Naive thymus-derived CD8-positive, alpha-beta T cell (primary cell): ENCODE data around the gene PGLYRP3. TPM values are rescaled to one million over a fixed set of nuclear protein-coding genes. Genes with fewer than 3 reads are reported as not detected.
"Not testable (repeated sequence)": the region's sequence is repeated elsewhere in the genome, so short reads cannot be mapped to it uniquely, and the experiment has no call there.

ENCODE experiments used
- ATAC-seq, 2 donors: fragments of 150-1000 bp; cut with Tn5 transposase in 1 of 2; sonication (Bioruptor Pico), chemical (Tn5 transposase) in 1 of 2; 1 replicate in 1 of 2; 2 replicates in 1 of 2; pipeline ENCODE4 v1.10.0; 2021; ENCODE audit warnings: mild to moderate bottlenecking in 2 of 2, moderate library complexity in 2 of 2
- POLR2A ChIA-PET: fragments of 350-600 bp; sonication (Branson Sonifier 250); formaldehyde crosslinking; loops from one replicate; lab custom pipeline; 2021; ENCODE audit warnings: antibody characterized with exemption; lab: Charles Lee
- DNase-seq, 10 donors: peaks; one replicate each; pipeline versions ENCODE4 v3.0.0 to v3.0.0-alpha.2; 2020 to 2022
- H3K27ac Mint-ChIP-seq, 10 donors: one replicate each; pipeline ENCODE4 v1.8.0; 2020 to 2022; ENCODE audit warnings: mild to moderate bottlenecking in 10 of 10, mixed read lengths in 10 of 10, moderate library complexity in 4 of 10, inconsistent platforms in 1 of 10
- H3K27me3 Mint-ChIP-seq, 5 donors: one replicate each; pipeline ENCODE4 v1.8.0; 2021 to 2022; ENCODE audit warnings: mixed read lengths in 5 of 5
- H3K36me3 Mint-ChIP-seq, 3 donors: one replicate each; pipeline ENCODE4 v1.8.0; 2020 to 2022; ENCODE audit warnings: mixed read lengths in 3 of 3, mild to moderate bottlenecking in 2 of 3, inconsistent platforms in 1 of 3
- H3K4me1 Mint-ChIP-seq, 4 donors: one replicate each; pipeline ENCODE4 v1.8.0; 2021 to 2022; ENCODE audit warnings: mixed read lengths in 4 of 4
- H3K4me3 Mint-ChIP-seq, 10 donors: one replicate each; pipeline ENCODE4 v1.8.0; 2020 to 2022; ENCODE audit warnings: mild to moderate bottlenecking in 10 of 10, mixed read lengths in 10 of 10, moderate library complexity in 6 of 10, inconsistent platforms in 1 of 10
- H3K9me3 Mint-ChIP-seq, 9 donors: one replicate each; pipeline ENCODE4 v1.8.0; 2020 to 2022; ENCODE audit warnings: mixed read lengths in 9 of 9, mild to moderate bottlenecking in 3 of 9, inconsistent platforms in 1 of 9, moderate library complexity in 1 of 9
- polyA plus RNA-seq, 3 donors: library from polyadenylated mRNA; unstranded; fragments of 300-500 nt; fragmentation: Illumina TruSeq; gene quantifications; one replicate each; pipeline ENCODE4 v1.2.3, GENCODE V29; 2021
- total RNA-seq, 8 experiments: library from RNA in 2 of 8; stranded (reverse) in 2 of 8; gene quantifications; one replicate each; pipeline ENCODE4 v1.2.3 and lab custom pipeline; 2021 to 2026

PGLYRP3 gene
- total and polyA plus RNA-seq, 5 experiments from 2014 or later = not detected

DNA sequence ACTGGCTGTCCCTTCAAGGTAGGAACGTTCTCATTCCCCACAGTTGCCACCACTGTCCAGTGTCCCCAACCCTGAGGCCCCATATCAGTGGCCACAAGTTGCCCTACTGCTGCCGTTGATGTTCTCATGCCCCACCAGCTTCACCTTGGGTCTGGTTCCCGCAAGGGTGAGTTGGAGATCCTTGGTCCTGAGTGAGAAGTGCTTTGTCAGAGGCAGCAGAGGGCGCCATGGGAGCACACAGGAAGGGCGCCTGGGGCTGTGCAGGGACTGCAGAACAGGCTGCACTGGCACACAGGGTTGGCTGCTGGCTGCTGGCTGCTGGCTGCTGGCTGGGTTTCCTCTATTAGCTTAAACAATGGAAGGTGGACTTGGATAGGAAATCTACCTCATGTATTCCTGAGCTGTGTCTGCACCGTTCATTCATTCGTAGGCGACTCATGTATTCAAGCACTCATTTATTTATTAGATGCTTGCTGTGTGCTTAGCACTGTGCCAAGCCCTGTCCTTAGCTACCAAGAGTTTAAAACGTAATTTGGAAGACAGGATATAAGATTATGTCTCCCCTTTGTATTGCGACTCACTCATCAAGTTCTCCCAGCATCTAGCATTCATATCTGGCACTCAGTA lies 42.8 kb upstream of the PGLYRP3 start:
- Mint-ChIP-seq H3K4me3 (no peak overlapping the region), H3K9me3 (no peaks in the 10 kb centered on the region), H3K27ac (no peak overlapping the region), H3K36me3 (no peaks in the 10 kb centered on the region), H3K4me1 (peaks cover 15 to 24% (median 21%) of the 10 kb centered on the region in 4 donors), H3K27me3 (peaks cover 0 to 10% (median 3%) of the 10 kb centered on the region in 5 donors)
- DNase-seq (peak in 5 of 10 donors; percentile 4 to 44 (median 28)), ATAC-seq (peak in 1 of 2 donors; percentile 65)
- POLR2A ChIA-PET = no interaction called here

DNA sequence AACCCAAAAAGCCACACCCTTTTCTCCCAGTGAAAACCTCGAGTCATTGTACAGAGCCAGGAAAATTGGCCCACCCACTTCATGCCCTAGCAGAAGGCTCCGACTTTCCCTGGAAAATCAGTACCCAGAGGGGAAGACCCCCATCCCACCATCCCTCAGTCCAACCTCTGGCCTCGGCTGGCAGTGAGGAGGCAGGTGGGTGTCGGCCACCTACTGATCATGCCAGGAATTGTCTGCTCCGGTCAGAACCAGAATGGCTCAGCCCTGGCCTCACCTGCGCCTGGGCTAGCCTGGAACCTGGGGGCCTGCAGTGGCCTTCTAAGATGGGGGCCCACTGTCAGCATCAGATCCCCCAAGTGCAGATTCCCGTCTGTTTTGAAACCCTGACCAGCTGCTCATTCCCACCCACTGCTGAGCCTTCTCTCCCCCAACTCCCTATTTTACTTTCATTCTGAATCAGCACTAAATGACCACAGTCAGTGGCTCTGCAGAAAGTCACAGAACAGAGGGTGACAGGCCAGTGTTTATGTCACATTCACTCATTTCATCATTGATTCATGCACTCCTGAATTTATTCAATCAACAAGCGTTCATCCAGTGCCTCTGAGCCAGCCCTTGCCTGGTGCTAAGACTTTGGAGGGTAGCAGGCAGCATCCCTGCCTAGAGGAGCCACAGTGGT lies 41.9 kb upstream of the PGLYRP3 start:
- Mint-ChIP-seq H3K4me3 (no peak overlapping the region), H3K4me1 (peaks cover 15 to 24% (median 21%) of the 10 kb centered on the region in 4 donors), H3K9me3 (no peaks in the 10 kb centered on the region), H3K36me3 (no peaks in the 10 kb centered on the region), H3K27ac (peak overlapping the region in 1 of 10 donors; percentile 59), H3K27me3 (peaks cover 0 to 12% (median 5%) of the 10 kb centered on the region in 5 donors)
- POLR2A ChIA-PET = no interaction called here
- ATAC-seq (no peak), DNase-seq (no peak)

DNA sequence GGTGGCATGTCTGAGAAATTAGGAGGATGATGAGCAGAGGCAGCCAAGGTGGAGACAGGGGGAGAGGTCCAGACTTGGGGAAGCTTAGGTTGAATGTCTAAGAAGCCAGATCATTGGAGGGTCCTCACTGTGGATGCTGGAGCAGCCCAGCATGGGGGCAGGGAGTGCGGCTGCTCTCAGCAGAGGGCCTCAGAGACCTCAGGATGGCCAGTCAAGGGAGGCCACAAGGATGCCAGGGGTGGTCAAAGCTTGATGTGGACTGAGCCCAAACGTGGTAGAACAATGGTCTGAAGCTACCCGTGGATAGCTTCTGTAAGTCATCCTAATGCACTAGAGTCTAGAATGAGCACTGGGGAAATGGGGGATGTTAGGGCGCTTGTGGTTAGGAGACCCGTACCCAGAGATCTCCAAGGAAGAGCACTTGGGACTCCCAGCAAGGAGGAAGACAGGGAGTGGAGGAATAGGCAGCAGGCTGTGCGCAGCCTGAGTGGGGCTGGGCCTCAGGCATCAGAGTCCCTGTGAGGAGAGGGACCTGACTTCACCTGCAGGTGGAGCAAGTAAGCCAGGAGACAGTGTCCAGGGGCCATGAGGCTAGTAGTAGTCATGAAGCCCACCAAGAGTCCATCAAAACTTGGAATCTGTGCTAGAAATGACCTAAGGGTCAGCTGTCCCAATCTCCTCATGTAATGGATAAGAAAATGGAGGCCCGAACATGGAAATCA lies 40.6 kb upstream of the PGLYRP3 start:
- H3K4me1 Mint-ChIP-seq = peaks cover 14 to 22% (median 19%) of the 10 kb centered on the region in 4 donors
- POLR2A ChIA-PET = no interaction called here
- H3K36me3 Mint-ChIP-seq = no peaks in the 10 kb centered on the region
- no peak overlapping the region for H3K27ac Mint-ChIP-seq
- H3K9me3 Mint-ChIP-seq = no peaks in the 10 kb centered on the region
- H3K27me3 Mint-ChIP-seq = peaks cover 0 to 21% (median 15%) of the 10 kb centered on the region in 5 donors
- H3K4me3 Mint-ChIP-seq = no peak overlapping the region
- DNase-seq (no peak), ATAC-seq (no peak)

DNA sequence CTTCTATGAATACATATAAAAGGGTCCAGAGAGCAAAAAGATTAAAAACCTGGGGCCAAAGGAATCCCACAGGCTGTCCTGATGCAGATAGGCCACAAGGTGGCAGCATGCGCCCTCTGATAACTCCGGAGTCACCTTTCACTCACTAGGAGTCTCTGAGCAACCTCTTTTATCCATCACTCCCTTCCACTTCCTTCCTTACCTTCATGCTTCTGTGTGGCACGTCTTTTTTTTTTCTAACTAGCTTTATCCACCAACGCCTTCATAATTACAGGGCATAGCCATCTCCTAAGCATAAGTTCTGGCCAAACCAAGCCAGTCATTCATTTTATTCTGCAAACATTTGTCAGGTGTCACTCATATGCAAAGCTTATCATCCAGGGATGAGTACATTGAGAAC lies 39.8 kb upstream of the PGLYRP3 start:
- Mint-ChIP-seq H3K4me3 (no peak overlapping the region), H3K36me3 (no peaks in the 10 kb centered on the region), H3K9me3 (no peaks in the 10 kb centered on the region), H3K27me3 (peaks cover 0 to 26% (median 19%) of the 10 kb centered on the region in 5 donors), H3K27ac (no peak overlapping the region), H3K4me1 (peaks cover 7 to 13% (median 11%) of the 10 kb centered on the region in 4 donors)
- POLR2A ChIA-PET = no interaction called here
- ATAC-seq = peak; percentile 70 to 73
- DNase-seq = peak; percentile 41 to 78 (median 54)

DNA sequence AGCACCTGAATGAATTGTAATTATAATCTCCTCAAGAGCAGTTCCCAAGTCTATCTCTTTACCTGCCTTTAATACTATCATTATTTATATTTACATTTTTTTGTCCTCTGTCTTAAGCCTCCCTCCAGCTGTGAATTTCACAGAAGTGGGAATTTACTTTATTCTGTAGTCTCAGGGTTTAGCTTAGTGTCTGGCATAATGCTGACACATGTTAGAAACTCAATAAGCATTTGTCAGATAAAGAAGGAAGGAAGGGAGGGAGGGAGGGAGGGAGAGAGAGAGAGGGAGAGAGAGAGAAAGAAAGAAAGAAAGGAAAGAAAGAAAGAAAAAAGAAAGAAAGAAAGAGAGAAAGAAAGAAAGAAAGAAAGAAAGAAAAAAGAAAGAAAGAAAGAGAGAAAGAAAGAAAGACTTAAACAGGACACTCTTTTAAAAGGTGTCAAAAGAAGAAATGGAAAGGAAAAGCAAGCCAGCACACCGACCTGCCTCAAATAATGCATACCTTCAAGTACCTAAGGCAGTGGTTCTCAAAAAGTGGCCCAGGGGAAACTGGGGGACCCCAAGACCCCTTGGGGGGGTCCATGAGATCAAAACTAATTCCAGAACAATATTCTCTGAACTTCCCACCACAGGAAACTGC lies 37.7 kb upstream of the PGLYRP3 start:
- Mint-ChIP-seq H3K9me3 (no peaks in the 10 kb centered on the region), H3K27ac (no peak overlapping the region), H3K4me3 (no peak overlapping the region), H3K36me3 (no peaks in the 10 kb centered on the region), H3K27me3 (peaks cover 0 to 27% (median 20%) of the 10 kb centered on the region in 5 donors), H3K4me1 (peaks cover 13 to 15% (median 14%) of the 10 kb centered on the region in 4 donors)
- ATAC-seq = no peak
- POLR2A ChIA-PET = no interaction called here
- DNase-seq = no peak

DNA sequence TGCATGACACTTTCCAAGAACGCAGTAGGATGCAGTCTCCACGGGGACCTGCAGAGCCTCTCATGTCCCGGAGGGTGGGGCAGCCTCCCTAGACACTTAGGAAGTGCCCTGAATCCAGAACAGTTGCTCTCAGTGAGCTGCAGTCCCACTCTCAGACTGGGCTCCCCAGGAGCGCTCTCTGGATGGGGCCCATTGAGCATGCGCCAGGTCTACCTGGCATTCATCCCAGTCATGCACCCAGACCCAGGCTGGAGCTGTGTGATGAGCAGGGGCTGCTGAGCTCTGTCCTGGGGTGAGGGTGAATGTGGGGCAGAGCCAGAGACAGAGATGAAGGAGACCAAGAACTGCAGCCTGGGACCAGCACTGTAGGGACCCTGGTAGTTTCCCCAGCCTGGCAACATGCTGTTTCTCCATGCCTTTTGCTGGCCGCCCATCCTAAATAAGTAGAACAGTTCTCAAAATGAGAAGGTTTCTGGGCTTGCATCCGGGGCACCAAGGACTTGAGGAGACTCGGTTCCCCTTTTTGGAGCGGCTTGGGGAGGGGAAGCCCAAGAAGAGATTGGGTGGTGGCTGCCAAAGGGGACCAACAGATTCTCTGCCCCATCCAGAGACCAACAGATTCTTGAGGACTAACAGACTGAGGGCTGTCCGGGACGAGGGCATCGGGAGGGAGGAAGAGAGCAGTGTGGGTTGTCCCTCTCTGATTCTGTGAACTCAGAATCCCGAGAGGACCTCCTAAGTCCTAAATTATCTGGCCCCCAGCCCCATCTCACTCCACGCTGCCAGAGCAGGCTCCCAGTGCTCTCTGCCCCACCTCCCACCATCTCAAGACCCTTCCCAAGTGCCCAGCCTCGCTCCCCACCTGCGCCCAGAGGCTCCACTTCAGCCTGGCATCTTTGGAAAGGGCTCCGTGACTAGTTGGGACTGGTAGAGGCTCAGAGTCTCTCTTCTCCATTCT lies 36.9 kb upstream of the PGLYRP3 start:
- DNase-seq (no peak), ATAC-seq (no peak)
- Mint-ChIP-seq H3K4me1 (peaks cover 16 to 23% (median 21%) of the 10 kb centered on the region in 4 donors), H3K36me3 (no peaks in the 10 kb centered on the region), H3K27ac (no peak overlapping the region), H3K9me3 (no peaks in the 10 kb centered on the region), H3K4me3 (no peak overlapping the region), H3K27me3 (peaks cover 0 to 30% (median 22%) of the 10 kb centered on the region in 5 donors)
- POLR2A ChIA-PET = no interaction called here

DNA sequence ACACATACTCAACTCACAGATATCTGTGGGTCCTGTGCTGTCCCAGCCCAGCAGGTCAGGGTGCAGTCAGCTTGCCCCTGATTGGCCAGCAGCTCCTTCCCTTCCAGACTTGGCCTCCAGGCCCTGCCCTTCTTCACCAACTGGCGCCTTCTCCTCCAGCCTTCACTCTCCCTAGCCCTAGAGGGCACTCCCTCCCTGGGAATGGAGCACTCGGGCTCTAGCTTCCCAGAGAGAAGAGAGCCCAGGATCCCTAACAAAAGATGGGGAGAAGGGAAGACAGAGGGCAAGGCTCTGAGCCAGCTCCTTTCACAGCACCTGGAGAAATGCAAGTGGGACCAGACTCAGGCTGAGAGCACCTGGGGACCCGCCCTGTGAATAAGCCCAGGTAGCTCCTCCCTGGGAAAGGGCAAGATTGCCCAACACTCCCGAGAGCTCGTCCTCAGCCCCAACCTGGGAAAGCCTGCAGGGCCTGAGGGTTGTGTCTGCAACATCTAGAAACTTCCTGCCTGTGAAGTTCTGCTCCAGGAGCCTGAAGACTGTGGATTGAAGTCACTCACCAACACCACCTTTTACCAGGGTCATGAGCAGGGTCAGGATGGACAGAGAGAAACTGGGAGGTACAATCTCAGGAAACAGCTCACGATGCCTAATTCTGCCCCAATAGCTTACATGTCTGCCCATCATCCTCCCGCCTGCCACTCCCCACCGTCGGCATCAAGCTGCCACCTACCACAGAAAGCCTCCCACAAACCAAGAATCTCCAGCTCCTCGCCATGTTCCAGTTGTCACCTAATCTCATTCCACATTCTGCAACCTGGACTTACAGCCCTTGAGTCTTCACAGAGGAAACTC lies 36.0 kb upstream of the PGLYRP3 start, which contains the start of gene PGLYRP4:
Gene PGLYRP4 (minus strand): TSS at position 331 of the 852 bp plus-strand sequence. CDS start 909 bp downstream, outside the sequence.
- POLR2A ChIA-PET = no interaction called here
- H3K27me3 Mint-ChIP-seq = peaks cover 0 to 35% (median 30%) of the 10 kb centered on the region in 5 donors
- no peak within 1 kb of the TSS for H3K4me3 Mint-ChIP-seq
- no peaks in the 10 kb centered on the region for H3K9me3 Mint-ChIP-seq
- peak within 1 kb of the TSS in 1 of 10 donors; percentile 50 for H3K27ac Mint-ChIP-seq
- no peak for DNase-seq
- ATAC-seq = no peak
- H3K36me3 Mint-ChIP-seq = no peaks in the 10 kb centered on the region
- H3K4me1 Mint-ChIP-seq = peaks cover 21 to 32% (median 29%) of the 10 kb centered on the region in 4 donors

DNA sequence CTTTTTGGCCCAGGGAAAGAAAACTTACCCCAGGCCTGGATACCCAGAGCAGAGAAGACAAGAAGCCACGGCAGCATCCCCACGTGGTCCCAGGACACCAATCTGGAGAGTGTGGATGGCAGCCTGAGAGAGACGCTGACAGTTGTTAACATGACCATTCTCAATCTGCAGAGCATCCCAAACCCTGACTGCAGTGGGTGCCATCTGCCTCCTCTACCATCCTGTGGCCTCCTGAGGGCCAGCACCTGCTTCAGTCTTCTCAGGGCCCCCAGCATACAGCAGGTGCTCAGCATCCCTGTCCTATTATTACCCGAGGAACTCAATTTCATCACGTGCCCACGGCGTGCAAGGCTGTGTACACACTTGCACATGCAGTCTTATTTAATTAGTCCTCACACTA lies 35.1 kb upstream of the PGLYRP3 start:
- Mint-ChIP-seq H3K9me3 (no peaks in the 10 kb centered on the region), H3K4me1 (peaks cover 26 to 39% (median 33%) of the 10 kb centered on the region in 4 donors), H3K36me3 (no peaks in the 10 kb centered on the region), H3K27me3 (peaks cover 0 to 38% (median 33%) of the 10 kb centered on the region in 5 donors), H3K4me3 (no peak overlapping the region), H3K27ac (peak overlapping the region in 1 of 10 donors; percentile 50)
- ATAC-seq (no peak), DNase-seq (no peak)
- POLR2A ChIA-PET = no interaction called here

DNA sequence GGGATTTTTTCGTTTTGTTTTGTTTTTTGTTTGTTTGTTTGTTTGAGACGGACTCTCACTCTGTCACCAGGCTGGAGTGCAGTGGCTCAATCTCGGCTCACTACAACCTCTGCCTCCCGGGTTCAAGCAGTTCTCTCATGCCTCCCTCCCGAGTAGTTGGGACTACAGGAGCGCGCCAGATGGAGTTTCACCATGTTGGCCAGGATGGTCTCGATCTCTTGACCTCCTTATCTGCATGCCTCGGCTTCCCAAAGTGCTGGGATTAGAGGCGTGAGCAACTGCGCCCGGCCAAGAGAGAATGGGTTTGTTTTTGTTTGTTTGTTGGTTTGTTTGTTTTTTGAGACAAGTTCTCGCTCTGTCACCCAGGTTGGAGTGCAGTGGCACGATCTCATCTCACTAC lies 34.3 kb upstream of the PGLYRP3 start:
- H3K4me3 Mint-ChIP-seq = peak overlapping the region in 1 of 10 donors; percentile 59
- H3K27ac Mint-ChIP-seq, POLR2A ChIA-PET, DNase-seq, ATAC-seq, H3K9me3 Mint-ChIP-seq, H3K36me3 Mint-ChIP-seq: not testable (repeated sequence)
- peaks cover 5 to 47% (median 38%) of the 10 kb centered on the region in 5 donors for H3K27me3 Mint-ChIP-seq
- peaks cover 27 to 39% (median 33%) of the 10 kb centered on the region in 4 donors for H3K4me1 Mint-ChIP-seq

DNA sequence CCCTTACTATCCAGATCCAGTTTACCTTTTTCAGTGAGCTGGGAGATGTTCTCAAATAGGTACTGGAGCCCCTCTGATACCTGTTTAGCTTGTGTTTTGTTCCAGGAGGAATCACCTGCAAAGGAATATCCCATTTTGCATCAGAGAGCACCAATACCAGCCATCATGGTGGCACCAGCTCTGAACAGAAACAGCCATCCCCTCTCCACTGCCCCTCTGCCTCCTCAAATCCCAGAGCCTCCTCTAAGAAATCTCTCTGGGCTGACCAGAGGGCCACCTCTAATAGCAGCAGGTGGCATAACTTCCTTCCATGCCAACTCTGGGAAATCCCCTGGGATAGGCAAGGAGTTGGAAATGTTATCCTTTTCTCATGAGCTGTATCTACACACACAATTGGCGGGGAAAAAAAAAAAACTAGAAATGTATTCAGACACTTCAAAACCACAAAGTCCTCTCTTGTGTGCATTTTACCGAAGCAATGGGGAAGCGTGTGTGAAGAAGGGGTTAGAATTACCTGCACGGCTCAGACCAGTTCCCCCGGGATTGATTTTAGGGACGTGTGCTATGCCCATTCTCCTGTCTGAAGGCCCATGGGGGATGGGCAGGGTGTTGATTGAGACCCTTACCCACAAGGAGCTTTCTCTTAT lies 33.4 kb upstream of the PGLYRP3 start:
- POLR2A ChIA-PET = no interaction called here
- H3K27me3 Mint-ChIP-seq = peaks cover 5 to 48% (median 37%) of the 10 kb centered on the region in 5 donors
- DNase-seq (no peak), ATAC-seq (peak in 1 of 2 donors; percentile 44)
- H3K9me3 Mint-ChIP-seq = no peaks in the 10 kb centered on the region
- peak overlapping the region; percentile 20 to 78 (median 60) for H3K4me3 Mint-ChIP-seq
- peaks cover 27 to 39% (median 33%) of the 10 kb centered on the region in 4 donors for H3K4me1 Mint-ChIP-seq
- peak overlapping the region in 3 of 10 donors; percentile 33 to 55 (median 38) for H3K27ac Mint-ChIP-seq
- H3K36me3 Mint-ChIP-seq = no peaks in the 10 kb centered on the region
